ENCODE measurements around the gene LRRC8C.

LRRC8C gene

GRCh38 chr1:89608319-89608983, 24.5 kb upstream of the LRRC8C start:
- no peak for TF ChIP-seq ZFX (IDR thresholded peaks at IDR 0.05; ENCODE audit: borderline replicate concordance)
- no peak for TF ChIP-seq CTCF (IDR thresholded peaks at IDR 0.05)
- no peak overlapping the region for H3K27ac ChIP-seq

GRCh38 chr1:89608984-89609725, 23.8 kb upstream of the LRRC8C start:
- no peak overlapping the region for H3K27ac ChIP-seq
- TF ChIP-seq CTCF (IDR thresholded peaks at IDR 0.05): no peak
- TF ChIP-seq ZFX (IDR thresholded peaks at IDR 0.05; ENCODE audit: borderline replicate concordance): no peak

DNA sequence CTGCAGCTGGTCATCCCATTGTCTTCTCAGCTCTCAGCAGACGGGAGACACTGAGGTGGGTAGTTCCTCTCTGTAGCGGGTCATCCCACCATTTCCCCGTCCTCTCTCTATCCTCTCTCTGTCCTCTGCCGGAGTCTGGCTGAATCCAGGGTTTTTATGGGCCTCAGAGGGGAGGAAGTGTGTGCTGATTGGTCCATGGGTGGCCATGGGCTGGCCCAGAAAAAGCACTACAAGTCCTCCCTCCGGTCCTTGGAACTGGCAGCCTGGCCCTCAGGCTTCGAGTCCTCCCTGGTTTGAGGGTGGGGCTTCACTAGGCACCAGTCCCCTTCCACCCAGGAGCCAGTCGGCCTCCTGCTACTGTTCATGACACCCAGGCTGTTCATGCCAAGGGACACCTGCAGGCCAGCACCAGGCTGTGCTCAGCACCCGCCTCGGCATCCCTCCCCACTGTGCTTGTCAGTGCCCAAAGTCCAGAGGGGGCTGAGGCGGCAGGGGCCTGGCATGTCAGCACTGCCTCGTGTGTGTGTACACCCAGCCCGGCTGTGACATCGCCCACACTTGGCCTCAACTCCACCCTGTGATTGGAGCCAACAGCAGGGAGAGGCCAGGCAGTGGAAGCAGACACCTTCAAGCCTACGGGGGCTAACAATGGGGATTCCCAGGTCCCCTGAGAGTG, 23.0 kb upstream of the LRRC8C start:
- H3K27ac ChIP-seq: no peak overlapping the region
- TF ChIP-seq ZFX (IDR thresholded peaks at IDR 0.05; ENCODE audit: borderline replicate concordance): no peak
- TF ChIP-seq CTCF (IDR thresholded peaks at IDR 0.05): no peak

DNA sequence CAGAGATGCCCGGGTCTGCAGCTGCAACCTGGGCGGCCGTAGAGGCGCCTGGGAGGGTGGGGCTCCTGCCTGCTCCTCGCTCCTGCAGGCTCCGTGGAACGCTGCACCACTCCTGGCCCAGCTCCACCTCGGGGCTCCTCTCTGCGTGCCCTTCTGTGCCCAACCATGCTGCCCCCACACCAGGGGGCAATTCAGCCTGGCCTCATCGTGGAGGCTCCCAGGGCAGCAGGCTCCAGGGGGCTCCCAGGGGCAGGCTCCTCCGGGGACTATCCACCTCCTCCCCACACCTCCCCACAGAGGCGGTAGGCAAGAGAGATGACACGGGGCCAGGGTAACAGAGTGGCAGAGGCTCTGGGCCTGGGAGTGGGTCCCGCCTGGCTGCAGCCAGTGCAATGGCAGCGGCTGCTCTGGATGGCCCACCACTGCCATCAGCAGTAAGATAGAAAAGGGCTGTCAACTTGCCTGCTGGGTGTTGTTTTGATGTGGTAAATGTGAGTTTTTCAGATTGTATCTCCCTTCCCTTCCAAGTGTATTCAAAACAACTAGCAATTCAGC, 22.4 kb upstream of the LRRC8C start:
- TF ChIP-seq CTCF (IDR thresholded peaks at IDR 0.05): no peak
- no peak for TF ChIP-seq ZFX (IDR thresholded peaks at IDR 0.05; ENCODE audit: borderline replicate concordance)
- no peak overlapping the region for H3K27ac ChIP-seq

DNA sequence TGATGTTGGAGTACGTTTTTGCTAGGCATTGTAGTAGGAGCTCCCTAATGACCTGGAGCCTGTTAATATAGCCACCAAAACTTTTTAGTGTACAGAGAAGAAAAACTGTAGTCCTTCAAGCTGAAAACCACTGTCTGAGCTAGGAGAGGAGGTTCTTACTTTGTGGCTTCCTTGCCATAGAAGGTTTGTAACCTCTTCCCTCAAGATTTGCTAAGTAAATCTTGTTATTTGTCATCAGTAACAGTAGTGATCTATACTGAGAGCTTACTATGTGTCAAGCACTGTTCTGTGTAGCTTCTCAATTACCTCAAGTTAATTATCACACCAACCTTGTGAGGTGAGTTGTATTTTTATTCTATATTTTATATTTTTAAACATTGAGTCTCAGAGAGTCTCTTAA, 21.2 kb upstream of the LRRC8C start:
- TF ChIP-seq ZFX (IDR thresholded peaks at IDR 0.05; ENCODE audit: borderline replicate concordance) (no peak), CTCF (IDR thresholded peaks at IDR 0.05) (no peak)
- H3K27ac ChIP-seq: no peak overlapping the region

GRCh38 chr1:89613928-89614327, 19.0 kb upstream of the LRRC8C start:
- TF ChIP-seq ZFX (IDR thresholded peaks at IDR 0.05; ENCODE audit: borderline replicate concordance) (no peak), CTCF (IDR thresholded peaks at IDR 0.05) (no peak)

More at GRCh38 chr1:89613928-89614327, 19.0 kb upstream of the LRRC8C start:
- H3K27ac ChIP-seq: no peak overlapping the region
